Kidney (tissue), 14 donors: Measurements from ENCODE around the gene PLCD3. TPM values are rescaled to one million over a fixed set of nuclear protein-coding genes. Genes with fewer than 3 reads are reported as not detected.

Experiments
- DNase-seq, 5 donors: peaks; one replicate each; pipeline ENCODE4 v3.0.0-alpha.2; 2013 to 2020
- FAIRE-seq: peaks from 2 replicates; lab custom pipeline; 2012; peaks lifted over from hg19 to GRCh38; lab: Jason Lieb, UNC
- H3K27ac ChIP-seq, 2 donors: one replicate each; pipeline ENCODE4 v1.7.0; 2013; ENCODE audit warnings: low read depth in 2 of 2, low read length in 2 of 2, inconsistent platforms in 1 of 2
- H3K27me3 ChIP-seq: one replicate; pipeline ENCODE4 v1.7.1; 2013; ENCODE audit warnings: low read length, inconsistent platforms; ENCODE audit not compliant: control insufficient read depth, insufficient read depth
- H3K36me3 ChIP-seq, 3 donors: one replicate each; pipeline versions ENCODE4 v1.7.0 to v1.7.1; 2013; ENCODE audit warnings: low read length in 3 of 3, control low read depth in 1 of 3, inconsistent platforms in 1 of 3; ENCODE audit not compliant: insufficient read depth in 3 of 3, control insufficient read depth in 2 of 3
- H3K4me1 ChIP-seq, 3 donors: one replicate each; pipeline versions ENCODE4 v1.7.0 to v1.7.1; 2013; ENCODE audit warnings: low read length in 3 of 3, inconsistent platforms in 1 of 3, low read depth in 1 of 3; ENCODE audit not compliant: control insufficient read depth in 2 of 3, insufficient read depth in 2 of 3
- H3K4me3 ChIP-seq, 3 donors: one replicate each; pipeline versions ENCODE4 v1.7.0 to v1.8.1; 2013; ENCODE audit warnings: low read length in 3 of 3, control low read depth in 1 of 3, inconsistent platforms in 1 of 3
- H3K9ac ChIP-seq, 3 donors: one replicate each; pipeline versions ENCODE4 v1.7.0 to v1.7.1; 2013; ENCODE audit warnings: low read length in 3 of 3, control low read depth in 1 of 3, inconsistent platforms in 1 of 3
- H3K9me3 ChIP-seq, 3 donors: one replicate each; pipeline versions ENCODE4 v1.7.0 to v1.7.1; 2013; ENCODE audit warnings: low read length in 3 of 3, control low read depth in 1 of 3, inconsistent platforms in 1 of 3; ENCODE audit not compliant: control insufficient read depth in 2 of 3, insufficient read depth in 1 of 3
- CTCF ChIP-seq: IDR thresholded peaks from 3 replicates; pipeline ENCODE4 v1.5.1; 2012; ENCODE audit warnings: mild to moderate bottlenecking, moderate library complexity, borderline replicate concordance; ENCODE audit not compliant: insufficient read depth; ENCODE audit errors: extremely low read depth
- intact Hi-C: fragments of 100-400 bp; cut with DNase I; formaldehyde crosslinking; loops from one replicate; pipeline ENCODE4 v1.11.1; 2022
- polyA plus RNA-seq: library from polyadenylated mRNA; stranded (reverse); fragments of 350-450 nt; fragmentation: Illumina TruSeq; extraction: RNeasy Lipid Tissue Mini Kit (QIAGEN cat#74804); gene quantifications from one replicate; pipeline ENCODE4 v1.2.3, GENCODE V29; 2014; ENCODE audit warnings: low read depth, low replicate concordance; ENCODE audit not compliant: insufficient read depth
- total RNA-seq: library from RNA; stranded (reverse); fragmentation: NEBNext Ultra II Directional; extraction: Animal tissue kit (Norgen Biotek cat#: 25700); gene quantifications from one replicate; pipeline ENCODE4 v1.2.1, GENCODE V29; 2021
- donor health status: control.
- donor health status: control.
- donor health status: control.
- donor health status: control.
- donor health status: control.
- donor health status: DM: yes; HTN: yes; CAD: no.
- donor health status: Normal renal cell carcinoma (clear cell type).

Gene PLCD3
- total and polyA plus RNA-seq, 2 donors from 2014 or later = 14.8 to 111 TPM

DNA sequence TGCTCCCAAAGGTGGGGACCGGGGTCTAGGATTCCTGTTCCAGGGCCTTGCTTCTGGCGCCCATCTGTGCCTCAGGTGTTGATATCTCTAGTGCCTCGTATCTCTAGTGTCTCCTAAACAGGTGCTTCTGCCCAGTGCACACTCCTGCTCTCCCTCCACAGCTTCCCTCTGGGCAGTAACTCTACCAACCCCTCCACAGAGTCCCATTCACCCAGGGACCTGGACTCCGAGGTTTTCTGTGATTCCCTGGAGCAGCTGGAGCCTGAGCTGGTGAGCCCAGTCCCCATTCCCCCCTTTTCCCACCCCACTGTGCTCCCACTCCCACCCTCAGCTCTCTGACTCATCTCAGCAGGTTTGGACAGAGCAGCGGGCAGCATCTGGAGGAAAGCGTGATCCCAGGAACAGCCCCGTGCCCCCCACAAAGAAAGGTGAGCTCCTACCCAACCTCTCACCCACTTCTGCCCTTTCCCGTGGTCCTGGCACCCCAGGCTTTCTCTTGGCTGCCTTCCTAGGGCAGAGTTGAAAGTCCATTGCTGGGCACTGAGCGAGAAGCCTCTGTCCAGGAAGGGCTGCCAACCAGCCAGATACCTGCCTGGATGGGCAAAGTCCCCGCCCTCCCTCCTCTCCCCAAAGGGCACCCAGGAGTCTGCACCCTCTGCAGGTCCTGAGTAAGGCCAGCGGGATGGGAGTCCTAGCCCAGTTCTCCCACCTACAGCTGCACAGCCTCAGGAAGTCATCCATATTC is 5.4 kb upstream of the PLCD3 start:
- peak overlapping the region in 1 of 3 donors; percentile 92 for H3K4me3 ChIP-seq
- no peaks in the 10 kb centered on the region for H3K27me3 ChIP-seq
- H3K9me3 ChIP-seq = no peaks in the 10 kb centered on the region
- DNase-seq = peak in 1 of 5 donors; percentile 63
- peak overlapping the region; percentile 85 to 91 for H3K27ac ChIP-seq
- peak overlapping the region in 1 of 3 donors; percentile 34 for H3K9ac ChIP-seq
- TF ChIP-seq CTCF = no peak
- H3K4me1 ChIP-seq = peaks cover 0 to 14% (median 6%) of the 10 kb centered on the region in 3 donors
- H3K36me3 ChIP-seq = peaks cover 0 to 4% (median 0%) of the 10 kb centered on the region in 3 donors
- FAIRE-seq = no peak
- intact Hi-C loops = loop anchor here (10.0 kb wide), 1 partner anchor 57 kb away; no protein-coding TSS in a partner anchor

GRCh38 chr17:45136846-45137560 is 4.7 kb upstream of the PLCD3 start:
- H3K9ac ChIP-seq = peak overlapping the region in 1 of 3 donors; percentile 83
- no peaks in the 10 kb centered on the region for H3K27me3 ChIP-seq
- H3K36me3 ChIP-seq = peaks cover 0 to 4% (median 0%) of the 10 kb centered on the region in 3 donors
- FAIRE-seq (no peak), DNase-seq (peak in 1 of 5 donors; percentile 65)
- no peak for TF ChIP-seq CTCF
- no peaks in the 10 kb centered on the region for H3K9me3 ChIP-seq
- H3K27ac ChIP-seq = peak overlapping the region; percentile 85 to 91
- intact Hi-C loops = loop anchor here (10.0 kb wide), 1 partner anchor 58 kb away; no protein-coding TSS in a partner anchor
- H3K4me1 ChIP-seq = peaks cover 0 to 15% (median 6%) of the 10 kb centered on the region in 3 donors
- H3K4me3 ChIP-seq = peak overlapping the region in 1 of 3 donors; percentile 92

GRCh38 chr17:45135978-45136791 is 3.9 kb upstream of the PLCD3 start:
- H3K9ac ChIP-seq = peak overlapping the region; percentile 45 to 99 (median 83)
- TF ChIP-seq CTCF = no peak
- peak overlapping the region; percentile 79 to 85 for H3K27ac ChIP-seq
- peaks cover 0 to 4% (median 0%) of the 10 kb centered on the region in 3 donors for H3K36me3 ChIP-seq
- H3K9me3 ChIP-seq = no peaks in the 10 kb centered on the region
- H3K4me1 ChIP-seq = peaks cover 0 to 19% (median 6%) of the 10 kb centered on the region in 3 donors
- peak in 1 of 5 donors; percentile 79 for DNase-seq
- intact Hi-C loops = loop anchor here (10.0 kb wide), 1 partner anchor 59 kb away; no protein-coding TSS in a partner anchor
- peak overlapping the region; percentile 68 to 92 (median 88) for H3K4me3 ChIP-seq
- no peaks in the 10 kb centered on the region for H3K27me3 ChIP-seq
- FAIRE-seq = no peak
